ENCODE data around the gene DYNC1I1.

Gene DYNC1I1

GRCh38 chr7:95883217-95883616 lies 110.9 kb downstream of the DYNC1I1 start:
- no peak overlapping the region for H3K9ac ChIP-seq
- no peaks in the 10 kb centered on the region for H3K27me3 ChIP-seq
- peaks cover 0 to 11% (median 2%) of the 10 kb centered on the region in 10 experiments; a peak in 10 of 20 replicates for H3K4me1 ChIP-seq
- no peaks in the 10 kb centered on the region for H3K9me3 ChIP-seq (replicated peaks in 1 of 11)
- no peak overlapping the region for H3K4me3 ChIP-seq
- H4K20me1 ChIP-seq, result no peaks in the 10 kb centered on the region
- no peak for TF ChIP-seq Cebpa-rat (IDR thresholded peaks at IDR 0.05)
- no peak overlapping the region for H3K27ac ChIP-seq
- H3K4me2 ChIP-seq, result no peak overlapping the region
- no peaks in the 10 kb centered on the region for H3K36me3 ChIP-seq

- H3K9me3 ChIP-seq (replicated peaks in 1 of 11), result no peaks in the 10 kb centered on the region
- peak overlapping the region in 2 of 11 experiments; percentile 36 to 56; a peak in 3 of 22 replicates for H3K27ac ChIP-seq
- no peak overlapping the region for H3K9ac ChIP-seq
- peaks cover 0 to 11% (median 2%) of the 10 kb centered on the region in 10 experiments; a peak in 10 of 20 replicates for H3K4me1 ChIP-seq
- H4K20me1 ChIP-seq, result no peaks in the 10 kb centered on the region
- H3K4me2 ChIP-seq, result peak overlapping the region in 5 of 11 experiments; percentile 14 to 41 (median 40); a peak in 9 of 22 replicates
- H3K36me3 ChIP-seq, result no peaks in the 10 kb centered on the region
- no peak for TF ChIP-seq Cebpa-rat (IDR thresholded peaks at IDR 0.05)
- H3K27me3 ChIP-seq, result 0 out of 22 replicates have a peak, but pooled peaks cover 0 to 4% (median 0%) of the 10 kb centered on the region in 11 experiments
- no peak overlapping the region for H3K4me3 ChIP-seq
Observed at GRCh38 chr7:95886501-95887090, 114.2 kb downstream of the DYNC1I1 start.

GRCh38 chr7:95893484-95893883 lies 121.1 kb downstream of the DYNC1I1 start:
- Histone ChIP-seq H3K27me3 (peaks cover 0 to 43% (median 0%) of the 10 kb centered on the region in 11 experiments; a peak in 4 of 22 replicates), H3K27ac (no peak overlapping the region), H3K9me3 (replicated peaks in 1 of 11) (no peaks in the 10 kb centered on the region), H3K36me3 (no peaks in the 10 kb centered on the region), H3K4me1 (peaks cover 12 to 17% (median 15%) of the 10 kb centered on the region in 10 experiments), H3K4me3 (no peak overlapping the region), H3K9ac (no peak overlapping the region), H3K4me2 (no peak overlapping the region), H4K20me1 (no peaks in the 10 kb centered on the region)
- TF ChIP-seq Cebpa-rat (IDR thresholded peaks at IDR 0.05), result no peak

- no peak for TF ChIP-seq Cebpa-rat (IDR thresholded peaks at IDR 0.05)
- Histone ChIP-seq H3K9ac (no peak overlapping the region), H3K36me3 (no peaks in the 10 kb centered on the region), H3K4me2 (peak overlapping the region; percentile 22 to 77 (median 61); a peak in 21 of 22 replicates), H4K20me1 (no peaks in the 10 kb centered on the region; a peak in 1 of 22 replicates), H3K27me3 (peaks cover 0 to 68% (median 0%) of the 10 kb centered on the region in 11 experiments; a peak in 6 of 22 replicates), H3K4me1 (peaks cover 28 to 43% (median 35%) of the 10 kb centered on the region in 10 experiments), H3K4me3 (no peak overlapping the region), H3K27ac (no peak overlapping the region), H3K9me3 (replicated peaks in 1 of 11) (no peaks in the 10 kb centered on the region)
Observed at GRCh38 chr7:95897557-95898251, 125.3 kb downstream of the DYNC1I1 start.

- Histone ChIP-seq H3K9ac (0 out of 22 replicates have a peak overlapping the region, but pooled peaks of 1 of the 11 experiments have one; percentile 15), H3K36me3 (no peaks in the 10 kb centered on the region), H3K27me3 (peaks cover 0 to 70% (median 0%) of the 10 kb centered on the region in 11 experiments; a peak in 6 of 22 replicates), H3K9me3 (replicated peaks in 1 of 11) (no peaks in the 10 kb centered on the region), H3K27ac (peak overlapping the region in 9 of 11 experiments; percentile 19 to 72 (median 63); a peak in 16 of 22 replicates), H3K4me3 (no peak overlapping the region), H3K4me2 (peak overlapping the region; percentile 54 to 82 (median 66)), H3K4me1 (peaks cover 28 to 54% (median 43%) of the 10 kb centered on the region in 10 experiments), H4K20me1 (no peaks in the 10 kb centered on the region; a peak in 1 of 22 replicates)
- peak in 7 of 11 experiments; percentile 10 to 90 (median 77); a peak in 9 of 22 replicates for TF ChIP-seq Cebpa-rat (IDR thresholded peaks at IDR 0.05)
Observed at GRCh38 chr7:95899919-95900513, 127.7 kb downstream of the DYNC1I1 start.

GRCh38 chr7:95901006-95901405 lies 128.7 kb downstream of the DYNC1I1 start:
- Histone ChIP-seq H3K9me3 (replicated peaks in 1 of 11) (no peaks in the 10 kb centered on the region), H3K36me3 (no peaks in the 10 kb centered on the region), H3K4me2 (peak overlapping the region in 5 of 11 experiments; percentile 47 to 81 (median 61); a peak in 11 of 22 replicates), H3K27ac (peak overlapping the region in 3 of 11 experiments; percentile 33 to 64 (median 34); a peak in 3 of 22 replicates), H4K20me1 (no peaks in the 10 kb centered on the region; a peak in 1 of 22 replicates), H3K27me3 (peaks cover 0 to 65% (median 0%) of the 10 kb centered on the region in 11 experiments; a peak in 6 of 22 replicates), H3K9ac (no peak overlapping the region), H3K4me3 (no peak overlapping the region), H3K4me1 (peaks cover 28 to 54% (median 43%) of the 10 kb centered on the region in 10 experiments)
- TF ChIP-seq Cebpa-rat (IDR thresholded peaks at IDR 0.05), result no peak

GRCh38 chr7:95904099-95904498 lies 131.7 kb downstream of the DYNC1I1 start:
- H3K36me3 ChIP-seq, result no peaks in the 10 kb centered on the region
- peak overlapping the region in 2 of 11 experiments; percentile 28 to 38; a peak in 3 of 22 replicates for H3K27ac ChIP-seq
- H4K20me1 ChIP-seq, result no peaks in the 10 kb centered on the region; a peak in 1 of 22 replicates
- H3K9me3 ChIP-seq (replicated peaks in 1 of 11), result no peaks in the 10 kb centered on the region
- peaks cover 0 to 48% (median 0%) of the 10 kb centered on the region in 11 experiments; a peak in 6 of 22 replicates for H3K27me3 ChIP-seq
- H3K9ac ChIP-seq, result no peak overlapping the region
- peaks cover 11 to 35% (median 28%) of the 10 kb centered on the region in 10 experiments; a peak in 19 of 20 replicates for H3K4me1 ChIP-seq
- no peak overlapping the region for H3K4me3 ChIP-seq
- TF ChIP-seq Cebpa-rat (IDR thresholded peaks at IDR 0.05), result no peak
- H3K4me2 ChIP-seq, result peak overlapping the region in 7 of 11 experiments; percentile 26 to 67 (median 60); a peak in 15 of 22 replicates

- Histone ChIP-seq H3K27ac (no peak overlapping the region), H3K27me3 (peaks cover 0 to 43% (median 0%) of the 10 kb centered on the region in 11 experiments; a peak in 6 of 22 replicates), H3K4me2 (no peak overlapping the region), H3K4me3 (no peak overlapping the region), H3K36me3 (no peaks in the 10 kb centered on the region), H4K20me1 (no peaks in the 10 kb centered on the region; a peak in 1 of 22 replicates), H3K4me1 (peaks cover 2 to 24% (median 17%) of the 10 kb centered on the region in 10 experiments; a peak in 18 of 20 replicates), H3K9me3 (replicated peaks in 1 of 11) (no peaks in the 10 kb centered on the region), H3K9ac (no peak overlapping the region)
- no peak for TF ChIP-seq Cebpa-rat (IDR thresholded peaks at IDR 0.05)
Observed at GRCh38 chr7:95905167-95905566, 132.8 kb downstream of the DYNC1I1 start.

Measured in BLaER1 treated with 17β-estradiol and CSF1 and Interleukin-3, amounts not matched to agents 10 nM and 100 nM (cell line).